ENCODE results near the gene CHD2.
"Not testable (repeated sequence)": the region's sequence is repeated elsewhere in the genome, so short reads cannot be mapped to it uniquely, and the experiment has no call there.

CHD2 gene

GRCh38 chr15:92906563-92907081 is 6.5 kb downstream of the CHD2 start:
- DNase-seq, result no peak

- DNase-seq, result no peak
These were observed 7.1 kb downstream of the CHD2 start for GRCh38 chr15:92907229-92907628.

GRCh38 chr15:92907896-92908712 is 8.0 kb downstream of the CHD2 start:
- DNase-seq, result no peak

GRCh38 chr15:92908713-92909057 is 8.6 kb downstream of the CHD2 start:
- DNase-seq, result no peak

- no peak for DNase-seq
These were observed 9.1 kb downstream of the CHD2 start for GRCh38 chr15:92909136-92909781.

- DNase-seq, result no peak
These were observed 10.3 kb downstream of the CHD2 start for GRCh38 chr15:92910451-92910850.

GRCh38 chr15:92914103-92914499 is 14.0 kb downstream of the CHD2 start:
- no peak for DNase-seq

GRCh38 chr15:92914768-92915221 is 14.7 kb downstream of the CHD2 start:
- DNase-seq, result no peak

- DNase-seq, result no peak
These were observed 15.8 kb downstream of the CHD2 start for GRCh38 chr15:92915766-92916435.

- peak; percentile 95 to 98 for DNase-seq
These were observed 17.7 kb downstream of the CHD2 start for GRCh38 chr15:92917598-92918407.

GRCh38 chr15:92918881-92919280 is 18.8 kb downstream of the CHD2 start:
- not testable (repeated sequence) for DNase-seq

- DNase-seq, result no peak
These were observed 20.6 kb downstream of the CHD2 start for GRCh38 chr15:92920595-92921161.

GRCh38 chr15:92921215-92922131 is 21.3 kb downstream of the CHD2 start:
- no peak for DNase-seq

- DNase-seq, result no peak
These were observed 22.4 kb downstream of the CHD2 start for GRCh38 chr15:92922418-92923002.

- no peak for DNase-seq
These were observed 24.1 kb downstream of the CHD2 start for GRCh38 chr15:92924216-92924615.

- no peak for DNase-seq
These were observed 25.3 kb downstream of the CHD2 start for GRCh38 chr15:92925454-92925853.

- DNase-seq, result no peak
These were observed 28.2 kb downstream of the CHD2 start for GRCh38 chr15:92928225-92928750.

- no peak for DNase-seq
These were observed 28.9 kb downstream of the CHD2 start for GRCh38 chr15:92929002-92929401.

GRCh38 chr15:92930054-92930621 is 30.0 kb downstream of the CHD2 start:
- no peak for DNase-seq

GRCh38 chr15:92930776-92931175 is 30.7 kb downstream of the CHD2 start:
- no peak for DNase-seq
